ENCODE results near the gene GAST. TPM values are rescaled to one million over a fixed set of nuclear protein-coding genes. Genes with fewer than 3 reads are reported as not detected.

GAST gene
- total RNA-seq, 1 experiment from 2014 or later: 0.75 TPM

DNA sequence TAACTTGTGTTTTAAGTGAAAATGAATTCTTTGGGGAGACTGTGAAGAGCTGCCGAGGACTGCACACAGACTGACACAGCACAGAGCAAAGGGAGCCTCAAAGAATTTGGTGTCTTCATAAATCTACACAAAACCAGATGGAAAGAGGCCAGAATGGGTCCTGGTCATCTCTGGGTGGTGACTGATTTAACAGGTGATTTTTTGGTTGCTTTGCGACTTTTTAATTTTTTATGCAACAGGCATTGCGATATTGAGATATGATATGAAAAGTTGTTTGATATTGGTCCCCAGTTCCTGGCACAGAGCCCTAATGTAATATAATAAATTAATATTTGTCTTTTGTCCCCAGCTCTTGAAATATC is 36.1 kb upstream of the GAST start:
- peaks cover 26% of the 10 kb centered on the region for H3K4me1 Mint-ChIP-seq (ENCODE audit: low read depth, unreplicated experiment)
- ChIA-PET CTCF (interaction anchor here (0.9 to 2.1 kb wide), 2 partner anchors 10 to 13 kb away, joined by 4 to 11 read pairs; partner anchors contain the start of gene EIF1), POLR2A (interaction anchor here (1.9 kb wide), 1 partner anchor 13 kb away, joined by 14 read pairs; the partner anchor contains the start of gene EIF1)
- TF ChIP-seq, protein P1, sequence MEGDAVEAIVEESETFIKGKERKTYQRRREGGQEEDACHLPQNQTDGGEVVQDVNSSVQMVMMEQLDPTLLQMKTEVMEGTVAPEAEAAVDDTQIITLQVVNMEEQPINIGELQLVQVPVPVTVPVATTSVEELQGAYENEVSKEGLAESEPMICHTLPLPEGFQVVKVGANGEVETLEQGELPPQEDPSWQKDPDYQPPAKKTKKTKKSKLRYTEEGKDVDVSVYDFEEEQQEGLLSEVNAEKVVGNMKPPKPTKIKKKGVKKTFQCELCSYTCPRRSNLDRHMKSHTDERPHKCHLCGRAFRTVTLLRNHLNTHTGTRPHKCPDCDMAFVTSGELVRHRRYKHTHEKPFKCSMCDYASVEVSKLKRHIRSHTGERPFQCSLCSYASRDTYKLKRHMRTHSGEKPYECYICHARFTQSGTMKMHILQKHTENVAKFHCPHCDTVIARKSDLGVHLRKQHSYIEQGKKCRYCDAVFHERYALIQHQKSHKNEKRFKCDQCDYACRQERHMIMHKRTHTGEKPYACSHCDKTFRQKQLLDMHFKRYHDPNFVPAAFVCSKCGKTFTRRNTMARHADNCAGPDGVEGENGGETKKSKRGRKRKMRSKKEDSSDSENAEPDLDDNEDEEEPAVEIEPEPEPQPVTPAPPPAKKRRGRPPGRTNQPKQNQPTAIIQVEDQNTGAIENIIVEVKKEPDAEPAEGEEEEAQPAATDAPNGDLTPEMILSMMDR (IDR thresholded peaks at IDR 0.05; ENCODE audit: insufficient read depth in 1 of 2, low read depth in 1 of 2, low read length in 1 of 2, severe bottlenecking in 1 of 2, unreplicated experiment in 1 of 2): no peak
- Histone ChIP-seq H3K27me3 (replicated peaks; ENCODE audit: control insufficient read depth, insufficient read depth, low read length) (no peaks in the 10 kb centered on the region), H3K4me3 (ENCODE audit: low read depth, low read length) (no peak overlapping the region), H3K36me3 (ENCODE audit: control insufficient read depth, insufficient read depth, low read length) (no peaks in the 10 kb centered on the region), H3K9me3 (peaks cover 7% of the 10 kb centered on the region; the same call in 1 of the 2 replicates), H3K4me1 (peaks cover 23% of the 10 kb centered on the region)
- intact Hi-C loops (cut with micrococcal nuclease; ENCODE audit: unreplicated experiment): loop anchor here (1.0 kb wide), 1 partner anchor 12 kb away; the partner anchor contains the start of gene EIF1
- H3K27me3 Mint-ChIP-seq (ENCODE audit: insufficient read depth, unreplicated experiment): no peaks in the 10 kb centered on the region
- BruUV-seq (replicated peaks): no TSS peak
- H3K27ac Mint-ChIP-seq (ENCODE audit: unreplicated experiment): peak overlapping the region; percentile 93
- no peak for DNase-seq
- peaks cover 5% of the 10 kb centered on the region for H3K36me3 Mint-ChIP-seq (ENCODE audit: insufficient read depth, unreplicated experiment)
- H3K9me3 Mint-ChIP-seq (ENCODE audit: unreplicated experiment): peaks cover 9% of the 10 kb centered on the region
- H3K4me3 Mint-ChIP-seq (ENCODE audit: unreplicated experiment): peak overlapping the region; percentile 35

DNA sequence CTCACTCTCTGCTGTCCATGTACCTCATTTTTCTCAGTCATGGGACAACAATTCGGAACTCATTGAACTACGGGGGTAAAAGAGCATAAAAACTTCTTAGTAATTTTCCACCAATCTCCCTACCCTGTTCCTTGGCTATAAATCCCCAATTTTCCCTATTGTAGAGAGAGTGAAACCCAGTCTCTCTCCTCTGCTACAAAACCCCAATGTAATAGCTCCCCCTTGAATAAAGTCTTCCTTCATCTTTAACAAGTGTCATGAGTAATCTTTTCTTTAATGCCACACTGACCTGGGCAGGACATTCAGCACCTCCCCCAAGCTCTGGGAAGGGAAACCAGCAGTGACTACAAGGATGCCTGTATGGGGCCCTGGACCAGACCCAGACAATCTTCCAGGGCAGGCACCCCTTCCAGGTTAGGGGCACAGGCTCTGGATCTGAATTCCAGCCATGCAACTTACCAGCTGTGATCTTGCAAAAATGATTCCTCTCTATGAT is 33.7 kb upstream of the GAST start:
- peaks cover 7% of the 10 kb centered on the region; the same call in 1 of the 2 replicates for H3K9me3 ChIP-seq
- CTCF ChIA-PET: interaction anchor here (0.6 to 3.1 kb wide), 4 partner anchors 10 to 133 kb away, joined by 5 to 26 read pairs (median 6); partner anchors contain the start of gene EIF1
- peaks cover 23% of the 10 kb centered on the region for H3K4me1 ChIP-seq
- H3K27me3 ChIP-seq (replicated peaks; ENCODE audit: control insufficient read depth, insufficient read depth, low read length): no peaks in the 10 kb centered on the region
- peaks cover 5% of the 10 kb centered on the region for H3K36me3 Mint-ChIP-seq (ENCODE audit: insufficient read depth, unreplicated experiment)
- H3K4me1 Mint-ChIP-seq (ENCODE audit: low read depth, unreplicated experiment): peaks cover 26% of the 10 kb centered on the region
- no peak overlapping the region for H3K4me3 ChIP-seq (ENCODE audit: low read depth, low read length)
- DNase-seq: no peak
- TF ChIP-seq, protein P1 (IDR thresholded peaks at IDR 0.05; ENCODE audit: insufficient read depth in 1 of 2, low read depth in 1 of 2, low read length in 1 of 2, severe bottlenecking in 1 of 2, unreplicated experiment in 1 of 2): no peak
- no peaks in the 10 kb centered on the region for H3K36me3 ChIP-seq (ENCODE audit: control insufficient read depth, insufficient read depth, low read length)
- POLR2A ChIA-PET: interaction anchor here (3.8 kb wide), 1 partner anchor 10 kb away, joined by 38 read pairs; the partner anchor contains the start of gene EIF1
- BruUV-seq (replicated peaks): no TSS peak
- intact Hi-C loops (cut with micrococcal nuclease; ENCODE audit: unreplicated experiment): no loop called here
- no peak overlapping the region for H3K27ac Mint-ChIP-seq (ENCODE audit: unreplicated experiment)
- no peaks in the 10 kb centered on the region for H3K27me3 Mint-ChIP-seq (ENCODE audit: insufficient read depth, unreplicated experiment)
- peaks cover 9% of the 10 kb centered on the region for H3K9me3 Mint-ChIP-seq (ENCODE audit: unreplicated experiment)
- no peak overlapping the region for H3K4me3 Mint-ChIP-seq (ENCODE audit: unreplicated experiment)

DNA sequence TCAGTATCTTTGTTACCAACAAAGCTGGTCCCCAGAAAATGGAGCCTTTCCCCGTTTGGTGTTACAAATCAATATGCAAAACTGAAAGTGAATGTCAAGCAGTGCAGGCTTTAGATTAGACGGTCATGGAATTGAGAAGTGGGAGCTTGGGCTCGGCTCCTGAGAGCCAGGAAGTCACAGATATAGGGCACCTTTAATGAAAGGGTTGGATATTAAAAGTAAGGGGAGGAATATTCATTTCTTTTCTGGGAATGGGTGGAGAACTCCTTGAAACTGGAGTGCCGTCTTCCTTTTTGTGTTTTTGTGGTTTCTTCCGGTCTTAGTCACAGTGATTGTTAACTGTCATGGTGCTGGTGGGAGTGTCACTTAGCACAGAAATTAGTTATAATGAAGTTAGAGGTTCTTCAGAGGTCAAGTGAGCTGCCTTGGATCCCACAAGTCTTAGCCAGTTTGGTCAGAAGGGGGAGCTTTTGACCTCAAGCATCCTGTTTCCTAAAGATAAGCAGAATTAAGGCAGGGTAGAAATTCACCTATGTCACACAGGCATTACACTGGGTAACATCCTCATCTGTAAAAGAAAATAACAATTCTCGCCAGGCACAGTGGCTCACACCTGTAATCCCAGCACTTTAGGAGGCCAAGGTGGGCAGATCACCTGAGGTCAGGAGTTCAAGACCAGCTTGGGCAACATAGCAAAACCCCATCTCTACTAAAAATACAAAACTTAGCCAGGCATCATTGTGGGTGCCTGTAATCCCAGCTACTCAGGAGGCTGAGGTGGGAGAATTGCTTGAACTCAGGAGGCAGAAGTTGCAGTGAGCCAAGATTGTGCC is 33.0 kb upstream of the GAST start:
- peaks cover 7% of the 10 kb centered on the region; the same call in 1 of the 2 replicates for H3K9me3 ChIP-seq
- H3K27me3 ChIP-seq (replicated peaks; ENCODE audit: control insufficient read depth, insufficient read depth, low read length): no peaks in the 10 kb centered on the region
- H3K4me3 ChIP-seq (ENCODE audit: low read depth, low read length): no peak overlapping the region
- Mint-ChIP-seq H3K36me3 (ENCODE audit: insufficient read depth, unreplicated experiment) (peaks cover 5% of the 10 kb centered on the region), H3K4me1 (ENCODE audit: low read depth, unreplicated experiment) (peaks cover 26% of the 10 kb centered on the region), H3K27me3 (ENCODE audit: insufficient read depth, unreplicated experiment) (no peaks in the 10 kb centered on the region), H3K27ac (ENCODE audit: unreplicated experiment) (no peak overlapping the region), H3K4me3 (ENCODE audit: unreplicated experiment) (no peak overlapping the region), H3K9me3 (ENCODE audit: unreplicated experiment) (peaks cover 9% of the 10 kb centered on the region)
- TF ChIP-seq, protein P1 (IDR thresholded peaks at IDR 0.05; ENCODE audit: insufficient read depth in 1 of 2, low read depth in 1 of 2, low read length in 1 of 2, severe bottlenecking in 1 of 2, unreplicated experiment in 1 of 2): peak in 1 of 2 experiments; percentile 18
- no peaks in the 10 kb centered on the region for H3K36me3 ChIP-seq (ENCODE audit: control insufficient read depth, insufficient read depth, low read length)
- intact Hi-C loops (cut with micrococcal nuclease; ENCODE audit: unreplicated experiment): no loop called here
- POLR2A ChIA-PET: interaction anchor here (0.6 to 3.8 kb wide), 2 partner anchors 10 to 17 kb away, joined by 4 to 38 read pairs; partner anchors contain the start of gene EIF1
- CTCF ChIA-PET: interaction anchor here (0.6 to 3.1 kb wide), 4 partner anchors 10 to 134 kb away, joined by 5 to 26 read pairs (median 6); partner anchors contain the start of gene EIF1
- H3K4me1 ChIP-seq: peaks cover 23% of the 10 kb centered on the region
- no TSS peak for BruUV-seq (replicated peaks)
- DNase-seq: no peak

All from Caco-2 (cell line).